Measurements from ENCODE around the gene ZDHHC4. TPM values are rescaled to one million over a fixed set of nuclear protein-coding genes. Genes with fewer than 3 reads are reported as not detected.

Gene ZDHHC4
- total and polyA plus RNA-seq, 2 of the 13 experiments (the other 11 are each of a cell fraction or from before 2014, with no cell fraction given): 83.2 to 188 TPM

DNA sequence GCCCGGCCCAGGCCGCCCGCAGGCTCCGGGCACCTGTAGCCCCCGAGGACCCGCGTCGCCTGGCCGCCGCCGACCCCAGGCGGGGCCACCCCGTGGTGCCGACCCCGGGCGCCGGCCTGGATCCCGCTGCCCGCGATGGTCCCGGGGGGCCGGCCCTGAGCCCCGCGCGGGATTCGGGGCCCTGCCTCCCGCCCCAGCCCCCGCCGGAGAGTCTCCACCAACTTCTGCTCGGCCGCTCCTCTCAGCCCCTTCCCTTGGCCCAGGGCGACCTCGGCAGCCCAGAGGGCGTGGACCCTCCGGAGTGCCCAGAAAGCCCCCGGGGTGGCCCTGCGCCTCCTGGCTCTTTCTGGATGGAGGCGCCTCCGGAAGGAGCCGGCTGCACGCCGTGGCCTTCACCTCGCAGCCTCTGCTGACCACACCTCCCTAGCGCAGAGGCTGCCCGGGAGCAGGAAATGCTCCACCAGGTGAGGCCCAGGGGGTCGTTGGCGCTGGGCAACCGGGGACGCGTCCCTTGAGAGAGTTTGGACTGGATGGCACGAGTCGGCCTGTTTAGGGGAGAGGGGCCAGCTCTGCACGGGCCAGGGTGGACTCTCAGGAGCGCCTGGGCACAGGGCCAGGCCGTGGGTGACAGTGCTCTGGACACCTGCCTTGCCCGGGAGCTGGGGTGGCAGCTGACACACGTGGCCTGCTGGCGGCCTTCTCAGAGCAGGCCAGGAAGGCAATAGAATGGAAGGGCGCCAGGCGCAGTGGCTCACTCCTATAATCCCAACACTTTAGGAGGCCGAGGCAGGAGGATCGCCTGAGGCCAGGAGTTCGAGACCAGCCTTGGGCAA is 38.7 kb downstream of the ZDHHC4 start (continued):
- TF ChIP-seq, protein P1, sequence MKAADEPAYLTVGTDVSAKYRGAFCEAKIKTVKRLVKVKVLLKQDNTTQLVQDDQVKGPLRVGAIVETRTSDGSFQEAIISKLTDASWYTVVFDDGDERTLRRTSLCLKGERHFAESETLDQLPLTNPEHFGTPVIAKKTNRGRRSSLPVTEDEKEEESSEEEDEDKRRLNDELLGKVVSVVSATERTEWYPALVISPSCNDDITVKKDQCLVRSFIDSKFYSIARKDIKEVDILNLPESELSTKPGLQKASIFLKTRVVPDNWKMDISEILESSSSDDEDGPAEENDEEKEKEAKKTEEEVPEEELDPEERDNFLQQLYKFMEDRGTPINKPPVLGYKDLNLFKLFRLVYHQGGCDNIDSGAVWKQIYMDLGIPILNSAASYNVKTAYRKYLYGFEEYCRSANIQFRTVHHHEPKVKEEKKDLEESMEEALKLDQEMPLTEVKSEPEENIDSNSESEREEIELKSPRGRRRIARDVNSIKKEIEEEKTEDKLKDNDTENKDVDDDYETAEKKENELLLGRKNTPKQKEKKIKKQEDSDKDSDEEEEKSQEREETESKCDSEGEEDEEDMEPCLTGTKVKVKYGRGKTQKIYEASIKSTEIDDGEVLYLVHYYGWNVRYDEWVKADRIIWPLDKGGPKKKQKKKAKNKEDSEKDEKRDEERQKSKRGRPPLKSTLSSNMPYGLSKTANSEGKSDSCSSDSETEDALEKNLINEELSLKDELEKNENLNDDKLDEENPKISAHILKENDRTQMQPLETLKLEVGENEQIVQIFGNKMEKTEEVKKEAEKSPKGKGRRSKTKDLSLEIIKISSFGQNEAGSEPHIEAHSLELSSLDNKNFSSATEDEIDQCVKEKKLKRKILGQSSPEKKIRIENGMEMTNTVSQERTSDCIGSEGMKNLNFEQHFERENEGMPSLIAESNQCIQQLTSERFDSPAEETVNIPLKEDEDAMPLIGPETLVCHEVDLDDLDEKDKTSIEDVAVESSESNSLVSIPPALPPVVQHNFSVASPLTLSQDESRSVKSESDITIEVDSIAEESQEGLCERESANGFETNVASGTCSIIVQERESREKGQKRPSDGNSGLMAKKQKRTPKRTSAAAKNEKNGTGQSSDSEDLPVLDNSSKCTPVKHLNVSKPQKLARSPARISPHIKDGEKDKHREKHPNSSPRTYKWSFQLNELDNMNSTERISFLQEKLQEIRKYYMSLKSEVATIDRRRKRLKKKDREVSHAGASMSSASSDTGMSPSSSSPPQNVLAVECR (CRISPR knock-in tag; IDR thresholded peaks at IDR 0.05; ENCODE audit: borderline replicate concordance): peak; percentile 83
- TF ChIP-seq ZNF747 (CRISPR knock-in tag; IDR thresholded peaks at IDR 0.05; ENCODE audit: borderline replicate concordance) (0 out of 2 replicates have a peak, but pooled peaks have one; percentile 11), GATAD1 (CRISPR knock-in tag; IDR thresholded peaks at IDR 0.05) (peak; percentile 58; the same call in 1 of the 2 replicates), KLF9 (CRISPR knock-in tag; IDR thresholded peaks at IDR 0.05; ENCODE audit: low read depth) (0 out of 2 replicates have a peak, but pooled peaks have one; percentile 59), ZNF616 (CRISPR knock-in tag; IDR thresholded peaks at IDR 0.05; ENCODE audit: low read depth) (no peak), MLLT10 (CRISPR knock-in tag; IDR thresholded peaks at IDR 0.05) (0 out of 2 replicates have a peak, but pooled peaks have one; percentile 31), SAP130 (CRISPR knock-in tag; IDR thresholded peaks at IDR 0.05; ENCODE audit: low read depth) (peak; percentile 92), ZNF232 (CRISPR knock-in tag; IDR thresholded peaks at IDR 0.05; ENCODE audit: borderline replicate concordance) (peak; percentile 52; the same call in 1 of the 2 replicates), REPIN1 (CRISPR knock-in tag; IDR thresholded peaks at IDR 0.05; ENCODE audit: borderline replicate concordance, low read depth) (0 out of 2 replicates have a peak, but pooled peaks have one; percentile 39), ETV5 (CRISPR knock-in tag; IDR thresholded peaks at IDR 0.05; ENCODE audit: borderline replicate concordance) (peak; percentile 86), RFX1 (IDR thresholded peaks at IDR 0.05) (peak; percentile 12; the same call in 1 of the 2 replicates), ZNF382 (CRISPR knock-in tag; IDR thresholded peaks at IDR 0.05; ENCODE audit: borderline replicate concordance) (no peak), THAP11 (CRISPR knock-in tag; IDR thresholded peaks at IDR 0.05) (peak; percentile 42), HOXA7 (CRISPR knock-in tag; IDR thresholded peaks at IDR 0.05) (no peak), KMT2B (CRISPR knock-in tag; IDR thresholded peaks at IDR 0.05) (0 out of 2 replicates have a peak, but pooled peaks have one; percentile 44), ZNF891 (CRISPR knock-in tag; IDR thresholded peaks at IDR 0.05) (peak; percentile 82; the same call in 1 of the 2 replicates), MXI1 (IDR thresholded peaks at IDR 0.05; ENCODE audit: borderline replicate concordance, low read depth, low read length) (peak; percentile 57; the same call in 1 of the 3 replicates), ZMYM4 (CRISPR knock-in tag; IDR thresholded peaks at IDR 0.05) (0 out of 2 replicates have a peak, but pooled peaks have one; percentile 44)
- TF ChIP-seq, protein P2, sequence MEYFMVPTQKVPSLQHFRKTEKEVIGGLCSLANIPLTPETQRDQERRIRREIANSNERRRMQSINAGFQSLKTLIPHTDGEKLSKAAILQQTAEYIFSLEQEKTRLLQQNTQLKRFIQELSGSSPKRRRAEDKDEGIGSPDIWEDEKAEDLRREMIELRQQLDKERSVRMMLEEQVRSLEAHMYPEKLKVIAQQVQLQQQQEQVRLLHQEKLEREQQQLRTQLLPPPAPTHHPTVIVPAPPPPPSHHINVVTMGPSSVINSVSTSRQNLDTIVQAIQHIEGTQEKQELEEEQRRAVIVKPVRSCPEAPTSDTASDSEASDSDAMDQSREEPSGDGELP (IDR thresholded peaks at IDR 0.05; ENCODE audit: borderline replicate concordance, low read depth): peak; percentile 43; the same call in 1 of the 2 replicates
- TF ChIP-seq, protein P3, sequence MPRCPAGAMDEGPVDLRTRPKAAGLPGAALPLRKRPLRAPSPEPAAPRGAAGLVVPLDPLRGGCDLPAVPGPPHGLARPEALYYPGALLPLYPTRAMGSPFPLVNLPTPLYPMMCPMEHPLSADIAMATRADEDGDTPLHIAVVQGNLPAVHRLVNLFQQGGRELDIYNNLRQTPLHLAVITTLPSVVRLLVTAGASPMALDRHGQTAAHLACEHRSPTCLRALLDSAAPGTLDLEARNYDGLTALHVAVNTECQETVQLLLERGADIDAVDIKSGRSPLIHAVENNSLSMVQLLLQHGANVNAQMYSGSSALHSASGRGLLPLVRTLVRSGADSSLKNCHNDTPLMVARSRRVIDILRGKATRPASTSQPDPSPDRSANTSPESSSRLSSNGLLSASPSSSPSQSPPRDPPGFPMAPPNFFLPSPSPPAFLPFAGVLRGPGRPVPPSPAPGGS (CRISPR knock-in tag; IDR thresholded peaks at IDR 0.05): 0 out of 2 replicates have a peak, but pooled peaks have one; percentile 58
- TF ChIP-seq, protein P4, sequence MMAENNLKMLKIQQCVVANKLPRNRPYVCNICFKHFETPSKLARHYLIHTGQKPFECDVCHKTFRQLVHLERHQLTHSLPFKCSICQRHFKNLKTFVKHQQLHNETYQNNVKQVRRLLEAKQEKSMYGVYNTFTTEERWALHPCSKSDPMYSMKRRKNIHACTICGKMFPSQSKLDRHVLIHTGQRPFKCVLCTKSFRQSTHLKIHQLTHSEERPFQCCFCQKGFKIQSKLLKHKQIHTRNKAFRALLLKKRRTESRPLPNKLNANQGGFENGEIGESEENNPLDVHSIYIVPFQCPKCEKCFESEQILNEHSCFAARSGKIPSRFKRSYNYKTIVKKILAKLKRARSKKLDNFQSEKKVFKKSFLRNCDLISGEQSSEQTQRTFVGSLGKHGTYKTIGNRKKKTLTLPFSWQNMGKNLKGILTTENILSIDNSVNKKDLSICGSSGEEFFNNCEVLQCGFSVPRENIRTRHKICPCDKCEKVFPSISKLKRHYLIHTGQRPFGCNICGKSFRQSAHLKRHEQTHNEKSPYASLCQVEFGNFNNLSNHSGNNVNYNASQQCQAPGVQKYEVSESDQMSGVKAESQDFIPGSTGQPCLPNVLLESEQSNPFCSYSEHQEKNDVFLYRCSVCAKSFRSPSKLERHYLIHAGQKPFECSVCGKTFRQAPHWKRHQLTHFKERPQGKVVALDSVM (CRISPR knock-in tag; IDR thresholded peaks at IDR 0.05): peak; percentile 93
